SK-N-SH treated with all-trans-retinoic acid at 6 μM for 48 hours (cell line): Measurements from ENCODE around the gene BOK.

ENCODE experiments used
- ATAC-seq: fragments of 200-7000 bp; cut with Tn5 transposase; 3 replicates; pipeline ENCODE4 v1.9.1; 2020; ENCODE audit warnings: mild to moderate bottlenecking, moderate library complexity
- ARNTL ChIP-seq: fragments of 450-650 bp; formaldehyde crosslinking; IDR thresholded peaks from 2 replicates; pipeline ENCODE4 v1.5.0; 2020; ENCODE audit warnings: low read depth, mild to moderate bottlenecking, moderate library complexity, borderline replicate concordance
- BACH2 ChIP-seq: fragments of 250-450 bp; sonication (Bioruptor Pico); IDR thresholded peaks from 2 replicates; pipeline ENCODE4 v1.9.0; 2021; ENCODE audit warnings: mild to moderate bottlenecking, borderline replicate concordance
- CSDC2 ChIP-seq: fragments of 250-450 bp; sonication (Bioruptor Pico); IDR thresholded peaks from 2 replicates; pipeline ENCODE4 v1.5.0; 2020; ENCODE audit warnings: mild to moderate bottlenecking, moderate library complexity
- CSRNP3 ChIP-seq: fragments of 250-450 bp; sonication (Bioruptor Pico); IDR thresholded peaks from 2 replicates; pipeline ENCODE4 v1.5.1; 2021; ENCODE audit warnings: mild to moderate bottlenecking, moderate library complexity
- GLIS3 ChIP-seq: fragments of 250-450 bp; sonication (Bioruptor Pico); IDR thresholded peaks from 2 replicates; pipeline ENCODE4 v1.5.0; 2020; ENCODE audit warnings: mild to moderate bottlenecking, moderate library complexity
- ISL1 ChIP-seq: fragments of 250-450 bp; sonication (Bioruptor Pico); IDR thresholded peaks from 2 replicates; pipeline ENCODE4 v2.1.2; 2022; ENCODE audit warnings: mild to moderate bottlenecking, moderate library complexity
- OSR1 ChIP-seq: fragments of 250-450 bp; sonication (Bioruptor Pico); IDR thresholded peaks from 2 replicates; pipeline ENCODE4 v1.8.0; 2022; ENCODE audit warnings: moderate library complexity, mild to moderate bottlenecking, inconsistent platforms
- PPARA ChIP-seq: fragments of 250-450 bp; sonication (Bioruptor Pico); IDR thresholded peaks from 2 replicates; pipeline ENCODE4 v1.5.0; 2020; ENCODE audit warnings: mild to moderate bottlenecking, borderline replicate concordance
- SNAI2 ChIP-seq: fragments of 250-450 bp; sonication (Bioruptor Pico); IDR thresholded peaks from 2 replicates; pipeline ENCODE4 v1.5.0; 2020; ENCODE audit warnings: mild to moderate bottlenecking, moderate library complexity
- TCF4 ChIP-seq: fragments of 250-450 bp; sonication (Bioruptor Pico); IDR thresholded peaks from 2 replicates; pipeline ENCODE4 v1.8.0; 2021; ENCODE audit warnings: mild to moderate bottlenecking, moderate library complexity, borderline replicate concordance
- TSHZ2 ChIP-seq: fragments of 250-450 bp; sonication (Bioruptor Pico); IDR thresholded peaks from 2 replicates; pipeline ENCODE4 v1.5.0; 2020; ENCODE audit warnings: mild to moderate bottlenecking, moderate library complexity
- ZC3H10 ChIP-seq: fragments of 250-450 bp; sonication (Bioruptor Pico); IDR thresholded peaks from 2 replicates; pipeline ENCODE4 v1.5.1; 2021; ENCODE audit warnings: mild to moderate bottlenecking, moderate library complexity
- ZFP3 ChIP-seq: fragments of 250-450 bp; sonication (Bioruptor Pico); IDR thresholded peaks from 2 replicates; pipeline ENCODE4 v1.5.0; 2020; ENCODE audit warnings: mild to moderate bottlenecking, moderate library complexity
- ZFP30 ChIP-seq: fragments of 450-650 bp; formaldehyde crosslinking; IDR thresholded peaks from 2 replicates; pipeline ENCODE4 v1.5.0; 2022; ENCODE audit warnings: mild to moderate bottlenecking, moderate library complexity
- ZNF565 ChIP-seq: fragments of 450-650 bp; formaldehyde crosslinking; conservative IDR thresholded peaks from 2 replicates; pipeline ENCODE4 v1.5.0; 2020; ENCODE audit warnings: low read depth, mild to moderate bottlenecking, moderate library complexity
- ZNF70 ChIP-seq: fragments of 450-650 bp; formaldehyde crosslinking; IDR thresholded peaks from 2 replicates; pipeline ENCODE4 v1.5.0; 2020; ENCODE audit warnings: mild to moderate bottlenecking, moderate library complexity
- ZNF8 ChIP-seq: fragments of 450-650 bp; formaldehyde crosslinking; IDR thresholded peaks from 2 replicates; pipeline ENCODE4 v1.5.0; 2020; ENCODE audit warnings: mild to moderate bottlenecking, moderate library complexity
- TF ChIP-seq, protein P1 (sequence below): fragments of 250-450 bp; sonication (Bioruptor Pico); IDR thresholded peaks from 2 replicates; pipeline ENCODE4 v1.5.1; 2020; ENCODE audit warnings: low read depth, mild to moderate bottlenecking, moderate library complexity
- TF ChIP-seq, protein P2 (sequence below): fragments of 250-450 bp; sonication (Bioruptor Pico); IDR thresholded peaks from 2 replicates; pipeline ENCODE4 v1.8.0; 2021; ENCODE audit warnings: low read depth, mild to moderate bottlenecking, moderate library complexity, borderline replicate concordance
- TF ChIP-seq, protein P3 (sequence below): fragments of 250-450 bp; sonication (Bioruptor Pico); IDR thresholded peaks from 2 replicates; pipeline ENCODE4 v1.8.0; 2020; ENCODE audit warnings: mild to moderate bottlenecking, moderate library complexity, borderline replicate concordance

Gene BOK

GRCh38 chr2:241593271-241593670, 34.7 kb downstream of the BOK start:
- ATAC-seq, result no peak
- no peak for TF ChIP-seq CSDC2 (CRISPR knock-in tag)
- no peak for TF ChIP-seq PPARA (CRISPR knock-in tag)
- no peak for TF ChIP-seq ARNTL (CRISPR knock-in tag)
- TF ChIP-seq, protein P1, sequence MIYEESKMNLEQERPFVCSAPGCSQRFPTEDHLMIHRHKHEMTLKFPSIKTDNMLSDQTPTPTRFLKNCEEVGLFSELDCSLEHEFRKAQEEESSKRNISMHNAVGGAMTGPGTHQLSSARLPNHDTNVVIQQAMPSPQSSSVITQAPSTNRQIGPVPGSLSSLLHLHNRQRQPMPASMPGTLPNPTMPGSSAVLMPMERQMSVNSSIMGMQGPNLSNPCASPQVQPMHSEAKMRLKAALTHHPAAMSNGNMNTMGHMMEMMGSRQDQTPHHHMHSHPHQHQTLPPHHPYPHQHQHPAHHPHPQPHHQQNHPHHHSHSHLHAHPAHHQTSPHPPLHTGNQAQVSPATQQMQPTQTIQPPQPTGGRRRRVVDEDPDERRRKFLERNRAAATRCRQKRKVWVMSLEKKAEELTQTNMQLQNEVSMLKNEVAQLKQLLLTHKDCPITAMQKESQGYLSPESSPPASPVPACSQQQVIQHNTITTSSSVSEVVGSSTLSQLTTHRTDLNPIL (CRISPR knock-in tag), result no peak
- TF ChIP-seq ZFP30 (CRISPR knock-in tag), result no peak
- TF ChIP-seq, protein P2, sequence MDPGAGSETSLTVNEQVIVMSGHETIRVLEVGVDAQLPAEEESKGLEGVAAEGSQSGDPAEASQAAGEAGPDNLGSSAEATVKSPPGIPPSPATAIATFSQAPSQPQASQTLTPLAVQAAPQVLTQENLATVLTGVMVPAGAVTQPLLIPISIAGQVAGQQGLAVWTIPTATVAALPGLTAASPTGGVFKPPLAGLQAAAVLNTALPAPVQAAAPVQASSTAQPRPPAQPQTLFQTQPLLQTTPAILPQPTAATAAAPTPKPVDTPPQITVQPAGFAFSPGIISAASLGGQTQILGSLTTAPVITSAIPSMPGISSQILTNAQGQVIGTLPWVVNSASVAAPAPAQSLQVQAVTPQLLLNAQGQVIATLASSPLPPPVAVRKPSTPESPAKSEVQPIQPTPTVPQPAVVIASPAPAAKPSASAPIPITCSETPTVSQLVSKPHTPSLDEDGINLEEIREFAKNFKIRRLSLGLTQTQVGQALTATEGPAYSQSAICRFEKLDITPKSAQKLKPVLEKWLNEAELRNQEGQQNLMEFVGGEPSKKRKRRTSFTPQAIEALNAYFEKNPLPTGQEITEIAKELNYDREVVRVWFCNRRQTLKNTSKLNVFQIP (CRISPR knock-in tag), result no peak
- TF ChIP-seq GLIS3 (CRISPR knock-in tag), result no peak
- no peak for TF ChIP-seq ZFP3 (CRISPR knock-in tag)
- TF ChIP-seq TSHZ2 (CRISPR knock-in tag), result no peak
- no peak for TF ChIP-seq SNAI2
- TF ChIP-seq ISL1 (CRISPR knock-in tag), result no peak
- no peak for TF ChIP-seq CSRNP3 (CRISPR knock-in tag)
- no peak for TF ChIP-seq OSR1 (CRISPR knock-in tag)
- no peak for TF ChIP-seq ZNF70 (CRISPR knock-in tag)
- TF ChIP-seq ZNF8 (CRISPR knock-in tag), result no peak
- no peak for TF ChIP-seq ZNF565
- TF ChIP-seq BACH2 (CRISPR knock-in tag), result no peak
- TF ChIP-seq, protein P3, sequence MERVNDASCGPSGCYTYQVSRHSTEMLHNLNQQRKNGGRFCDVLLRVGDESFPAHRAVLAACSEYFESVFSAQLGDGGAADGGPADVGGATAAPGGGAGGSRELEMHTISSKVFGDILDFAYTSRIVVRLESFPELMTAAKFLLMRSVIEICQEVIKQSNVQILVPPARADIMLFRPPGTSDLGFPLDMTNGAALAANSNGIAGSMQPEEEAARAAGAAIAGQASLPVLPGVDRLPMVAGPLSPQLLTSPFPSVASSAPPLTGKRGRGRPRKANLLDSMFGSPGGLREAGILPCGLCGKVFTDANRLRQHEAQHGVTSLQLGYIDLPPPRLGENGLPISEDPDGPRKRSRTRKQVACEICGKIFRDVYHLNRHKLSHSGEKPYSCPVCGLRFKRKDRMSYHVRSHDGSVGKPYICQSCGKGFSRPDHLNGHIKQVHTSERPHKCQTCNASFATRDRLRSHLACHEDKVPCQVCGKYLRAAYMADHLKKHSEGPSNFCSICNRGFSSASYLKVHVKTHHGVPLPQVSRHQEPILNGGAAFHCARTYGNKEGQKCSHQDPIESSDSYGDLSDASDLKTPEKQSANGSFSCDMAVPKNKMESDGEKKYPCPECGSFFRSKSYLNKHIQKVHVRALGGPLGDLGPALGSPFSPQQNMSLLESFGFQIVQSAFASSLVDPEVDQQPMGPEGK (CRISPR knock-in tag), result no peak
- no peak for TF ChIP-seq ZC3H10
- TF ChIP-seq TCF4 (CRISPR knock-in tag), result no peak

DNA sequence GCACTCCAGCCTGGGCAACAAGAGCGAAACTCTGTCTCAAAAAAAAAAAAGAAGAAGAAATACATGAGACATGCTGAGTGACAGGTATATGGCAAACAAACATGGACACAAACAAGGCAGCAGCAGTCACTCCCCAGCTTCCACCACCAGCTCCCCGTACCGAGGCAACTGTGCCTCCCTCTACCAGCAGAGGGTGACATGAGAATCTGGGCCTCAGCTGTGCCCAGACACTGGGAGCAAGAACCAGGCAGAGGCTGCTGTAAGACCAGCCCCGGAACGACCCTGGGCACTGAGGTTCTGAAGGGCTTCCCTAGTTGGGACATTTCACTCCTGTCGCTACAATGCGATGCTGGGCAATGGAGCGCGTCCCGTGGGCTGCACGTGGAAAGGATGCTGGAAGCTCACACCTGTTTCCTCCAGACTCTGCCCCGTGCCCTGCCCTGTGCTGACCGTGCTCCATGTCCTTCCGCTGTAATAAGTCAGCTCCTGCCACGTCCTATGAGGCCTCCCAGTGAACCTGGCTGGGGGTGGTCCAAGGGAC, 37.1 kb downstream of the BOK start:
- no peak for TF ChIP-seq PPARA (CRISPR knock-in tag)
- TF ChIP-seq, protein P3 (CRISPR knock-in tag), result no peak
- TF ChIP-seq, protein P2 (CRISPR knock-in tag), result no peak
- no peak for TF ChIP-seq BACH2 (CRISPR knock-in tag)
- TF ChIP-seq TSHZ2 (CRISPR knock-in tag), result no peak
- no peak for TF ChIP-seq OSR1 (CRISPR knock-in tag)
- TF ChIP-seq SNAI2, result no peak
- ATAC-seq, result peak; percentile 53; the same call in 2 of the 3 replicates
